Esophagus squamous epithelium (tissue), 4 donors: ENCODE data around the gene ARID5B.

ENCODE experiments used
- POLR2A ChIP-seq, 4 donors: fragments of 450-650 bp; IDR thresholded peaks; one replicate each; pipeline ENCODE4 v1.6.1; 2017; ENCODE audit warnings: antibody characterized with exemption in 4 of 4, mild to moderate bottlenecking in 4 of 4, moderate library complexity in 3 of 4
- TF ChIP-seq, protein P1 (sequence below), 6 experiments: fragments of 450-650 bp in 4 of 6; fragments of 200-600 bp in 2 of 6; sonication (generic) in 2 of 6; IDR thresholded peaks; one replicate each; pipeline ENCODE4 v1.5.1; 2016 to 2019; ENCODE audit warnings: antibody characterized with exemption in 6 of 6, mild to moderate bottlenecking in 4 of 6, moderate library complexity in 4 of 6

DNA sequence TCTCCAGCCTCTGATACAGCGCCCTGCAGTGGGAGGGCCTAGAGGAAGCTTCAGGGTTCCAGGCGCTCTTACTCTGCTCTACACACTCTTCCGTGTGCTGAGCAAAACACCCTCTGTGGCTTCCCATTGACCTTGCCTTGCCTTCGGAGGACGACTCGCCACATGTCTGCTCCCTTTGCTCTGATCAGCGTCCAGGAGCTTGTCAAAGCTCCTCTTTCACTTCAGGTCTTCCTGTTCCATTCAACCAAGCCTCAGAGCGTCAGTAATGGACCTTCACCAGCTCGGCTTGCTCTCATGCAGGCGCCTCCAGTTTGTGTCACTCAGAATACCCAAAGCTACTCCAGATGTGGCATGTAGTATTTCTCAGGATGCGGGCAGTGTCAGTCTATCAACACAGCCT, 173.9 kb downstream of the ARID5B start:
- TF ChIP-seq, protein P1, sequence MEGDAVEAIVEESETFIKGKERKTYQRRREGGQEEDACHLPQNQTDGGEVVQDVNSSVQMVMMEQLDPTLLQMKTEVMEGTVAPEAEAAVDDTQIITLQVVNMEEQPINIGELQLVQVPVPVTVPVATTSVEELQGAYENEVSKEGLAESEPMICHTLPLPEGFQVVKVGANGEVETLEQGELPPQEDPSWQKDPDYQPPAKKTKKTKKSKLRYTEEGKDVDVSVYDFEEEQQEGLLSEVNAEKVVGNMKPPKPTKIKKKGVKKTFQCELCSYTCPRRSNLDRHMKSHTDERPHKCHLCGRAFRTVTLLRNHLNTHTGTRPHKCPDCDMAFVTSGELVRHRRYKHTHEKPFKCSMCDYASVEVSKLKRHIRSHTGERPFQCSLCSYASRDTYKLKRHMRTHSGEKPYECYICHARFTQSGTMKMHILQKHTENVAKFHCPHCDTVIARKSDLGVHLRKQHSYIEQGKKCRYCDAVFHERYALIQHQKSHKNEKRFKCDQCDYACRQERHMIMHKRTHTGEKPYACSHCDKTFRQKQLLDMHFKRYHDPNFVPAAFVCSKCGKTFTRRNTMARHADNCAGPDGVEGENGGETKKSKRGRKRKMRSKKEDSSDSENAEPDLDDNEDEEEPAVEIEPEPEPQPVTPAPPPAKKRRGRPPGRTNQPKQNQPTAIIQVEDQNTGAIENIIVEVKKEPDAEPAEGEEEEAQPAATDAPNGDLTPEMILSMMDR (IDR thresholded peaks at IDR 0.05), result no peak
- TF ChIP-seq POLR2A (IDR thresholded peaks at IDR 0.05), result no peak
